ENCODE results near the gene TAC3. TPM values are rescaled to one million over a fixed set of nuclear protein-coding genes. Genes with fewer than 3 reads are reported as not detected.
A peak's percentile ranks its signal among the peaks of the same experiment; 100 is the strongest.

TAC3 gene
- total RNA-seq, 4 donors from 2014 or later = not detected

GRCh38 chr12:56996793-56997545 lies 19.4 kb downstream of the TAC3 start:
- 80% methylated on average over 7 of the region's 12 CpGs for WGBS
- peak; percentile 72 for DNase-seq (ENCODE audit: extremely low spot score)
- TF ChIP-seq, protein P1, sequence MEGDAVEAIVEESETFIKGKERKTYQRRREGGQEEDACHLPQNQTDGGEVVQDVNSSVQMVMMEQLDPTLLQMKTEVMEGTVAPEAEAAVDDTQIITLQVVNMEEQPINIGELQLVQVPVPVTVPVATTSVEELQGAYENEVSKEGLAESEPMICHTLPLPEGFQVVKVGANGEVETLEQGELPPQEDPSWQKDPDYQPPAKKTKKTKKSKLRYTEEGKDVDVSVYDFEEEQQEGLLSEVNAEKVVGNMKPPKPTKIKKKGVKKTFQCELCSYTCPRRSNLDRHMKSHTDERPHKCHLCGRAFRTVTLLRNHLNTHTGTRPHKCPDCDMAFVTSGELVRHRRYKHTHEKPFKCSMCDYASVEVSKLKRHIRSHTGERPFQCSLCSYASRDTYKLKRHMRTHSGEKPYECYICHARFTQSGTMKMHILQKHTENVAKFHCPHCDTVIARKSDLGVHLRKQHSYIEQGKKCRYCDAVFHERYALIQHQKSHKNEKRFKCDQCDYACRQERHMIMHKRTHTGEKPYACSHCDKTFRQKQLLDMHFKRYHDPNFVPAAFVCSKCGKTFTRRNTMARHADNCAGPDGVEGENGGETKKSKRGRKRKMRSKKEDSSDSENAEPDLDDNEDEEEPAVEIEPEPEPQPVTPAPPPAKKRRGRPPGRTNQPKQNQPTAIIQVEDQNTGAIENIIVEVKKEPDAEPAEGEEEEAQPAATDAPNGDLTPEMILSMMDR (IDR thresholded peaks at IDR 0.05) = no peak
- no peak for TF ChIP-seq EP300 (IDR thresholded peaks at IDR 0.05)
- Histone ChIP-seq H3K4me3 (no peak overlapping the region), H3K27me3 (no peaks in the 10 kb centered on the region), H3K4me1 (peaks cover 4 to 16% (median 9%) of the 10 kb centered on the region in 4 donors), H3K9me3 (no peaks in the 10 kb centered on the region), H3K27ac (replicated peaks in 1 of 4) (no peak overlapping the region), H3K36me3 (peaks cover 3 to 56% (median 45%) of the 10 kb centered on the region in 4 donors)
- intact Hi-C loops (cut with DNase I) = no loop called here

DNA sequence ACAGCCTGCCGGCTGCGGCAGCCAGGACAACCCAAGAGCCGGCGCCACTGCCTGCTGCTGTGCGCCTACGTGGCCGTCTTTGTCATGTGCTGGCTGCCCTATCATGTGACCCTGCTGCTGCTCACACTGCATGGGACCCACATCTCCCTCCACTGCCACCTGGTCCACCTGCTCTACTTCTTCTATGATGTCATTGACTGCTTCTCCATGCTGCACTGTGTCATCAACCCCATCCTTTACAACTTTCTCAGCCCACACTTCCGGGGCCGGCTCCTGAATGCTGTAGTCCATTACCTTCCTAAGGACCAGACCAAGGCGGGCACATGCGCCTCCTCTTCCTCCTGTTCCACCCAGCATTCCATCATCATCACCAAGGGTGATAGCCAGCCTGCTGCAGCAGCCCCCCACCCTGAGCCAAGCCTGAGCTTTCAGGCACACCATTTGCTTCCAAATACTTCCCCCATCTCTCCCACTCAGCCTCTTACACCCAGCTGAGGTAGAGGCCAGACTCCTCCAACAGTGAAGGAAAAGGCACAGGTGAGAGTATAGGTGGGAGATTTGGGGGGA lies 20.3 kb downstream of the TAC3 start:
- Histone ChIP-seq H3K4me3 (no peak overlapping the region), H3K27ac (replicated peaks in 1 of 4) (no peak overlapping the region), H3K36me3 (peaks cover 0 to 46% (median 39%) of the 10 kb centered on the region in 4 donors), H3K9me3 (no peaks in the 10 kb centered on the region), H3K4me1 (peaks cover 0 to 9% (median 3%) of the 10 kb centered on the region in 4 donors), H3K27me3 (no peaks in the 10 kb centered on the region)
- intact Hi-C loops (cut with DNase I) = no loop called here
- TF ChIP-seq POLR2A (IDR thresholded peaks at IDR 0.05; ENCODE audit: low read depth) (no peak), POLR2AphosphoS5 (IDR thresholded peaks at IDR 0.05) (no peak), EP300 (IDR thresholded peaks at IDR 0.05) (no peak)
- TF ChIP-seq, protein P1 (IDR thresholded peaks at IDR 0.05) = no peak
- peak; percentile 45 for DNase-seq (ENCODE audit: extremely low spot score)
- 89% methylated on average over 11 of the region's 11 CpGs for WGBS

GRCh38 chr12:56995201-56995929 lies 21.0 kb downstream of the TAC3 start:
- peaks cover 0 to 40% (median 32%) of the 10 kb centered on the region in 4 donors for H3K36me3 ChIP-seq
- no peak overlapping the region for H3K27ac ChIP-seq (replicated peaks in 1 of 4)
- peaks cover 0 to 10% (median 0%) of the 10 kb centered on the region in 4 donors for H3K4me1 ChIP-seq
- H3K27me3 ChIP-seq = no peaks in the 10 kb centered on the region
- no peaks in the 10 kb centered on the region for H3K9me3 ChIP-seq
- intact Hi-C loops (cut with DNase I) = no loop called here
- TF ChIP-seq POLR2A (IDR thresholded peaks at IDR 0.05; ENCODE audit: low read depth) = no peak
- no peak for TF ChIP-seq POLR2AphosphoS5 (IDR thresholded peaks at IDR 0.05)
- no peak for TF ChIP-seq EP300 (IDR thresholded peaks at IDR 0.05)
- TF ChIP-seq, protein P1 (IDR thresholded peaks at IDR 0.05) = no peak
- no peak overlapping the region for H3K4me3 ChIP-seq
- peak; percentile 70 for DNase-seq (ENCODE audit: extremely low spot score)
- 94% methylated on average over 9 of the region's 26 CpGs for WGBS

GRCh38 chr12:56994231-56994746 lies 22.0 kb downstream of the TAC3 start:
- peak; percentile 81 for DNase-seq (ENCODE audit: extremely low spot score)
- intact Hi-C loops (cut with DNase I) = no loop called here
- peaks cover 0 to 30% (median 24%) of the 10 kb centered on the region in 4 donors for H3K36me3 ChIP-seq
- TF ChIP-seq EP300 (IDR thresholded peaks at IDR 0.05) (no peak), POLR2A (IDR thresholded peaks at IDR 0.05; ENCODE audit: low read depth) (no peak), POLR2AphosphoS5 (IDR thresholded peaks at IDR 0.05) (no peak)
- TF ChIP-seq, protein P1 (IDR thresholded peaks at IDR 0.05) = no peak
- no peak overlapping the region for H3K27ac ChIP-seq (replicated peaks in 1 of 4)
- no peaks in the 10 kb centered on the region for H3K9me3 ChIP-seq
- H3K4me1 ChIP-seq = peaks cover 0 to 10% (median 0%) of the 10 kb centered on the region in 4 donors
- 75% methylated on average over 8 of the region's 10 CpGs for WGBS
- H3K27me3 ChIP-seq = no peaks in the 10 kb centered on the region
- no peak overlapping the region for H3K4me3 ChIP-seq
